ENCODE results near the gene PRIM2.

PRIM2 gene

GRCh38 chr6:57301757-57302156 is 15.7 kb upstream of the PRIM2 start:
- no peak for TF ChIP-seq CTCF (IDR thresholded peaks at IDR 0.05; ENCODE audit: control extremely low read depth, extremely low read depth, low read depth, missing control alignments)
- CTCF ChIA-PET, result interaction anchor here (4.5 kb wide), 1 partner anchor 14 kb away, joined by 32 read pairs; the partner anchor contains the start of gene PRIM2
- DNase-seq (ENCODE audit: extremely low spot score), result no peak
- POLR2A ChIA-PET, result no interaction called here

GRCh38 chr6:57302477-57302876 is 15.0 kb upstream of the PRIM2 start:
- ChIA-PET POLR2A (no interaction called here), CTCF (interaction anchor here (4.5 kb wide), 1 partner anchor 13 kb away, joined by 32 read pairs; the partner anchor contains the start of gene PRIM2)
- no peak for DNase-seq (ENCODE audit: extremely low spot score)
- TF ChIP-seq CTCF (IDR thresholded peaks at IDR 0.05; ENCODE audit: control extremely low read depth, extremely low read depth, low read depth, missing control alignments), result no peak

- TF ChIP-seq CTCF (IDR thresholded peaks at IDR 0.05; ENCODE audit: control extremely low read depth, extremely low read depth, low read depth, missing control alignments), result no peak
Measured at GRCh38 chr6:57303931-57304681, 13.3 kb upstream of the PRIM2 start.

GRCh38 chr6:57305107-57305506 is 12.3 kb upstream of the PRIM2 start:
- no peak for DNase-seq (ENCODE audit: extremely low spot score)
- TF ChIP-seq CTCF (IDR thresholded peaks at IDR 0.05; ENCODE audit: control extremely low read depth, extremely low read depth, low read depth, missing control alignments), result no peak
- POLR2A ChIA-PET, result no interaction called here
- CTCF ChIA-PET, result interaction anchor here (1.0 to 4.5 kb wide), 3 partner anchors 10 to 403 kb away, joined by 3 to 32 read pairs (median 5); partner anchors contain the start of gene PRIM2

More at GRCh38 chr6:57303931-57304681, 13.3 kb upstream of the PRIM2 start:
- DNase-seq (ENCODE audit: extremely low spot score), result no peak
- POLR2A ChIA-PET, result no interaction called here
- CTCF ChIA-PET, result interaction anchor here (2.0 to 4.5 kb wide), 2 partner anchors 11 to 402 kb away, joined by 5 to 32 read pairs; partner anchors contain the start of gene PRIM2

- ChIA-PET CTCF (interaction anchor here (0.7 to 4.5 kb wide), 4 partner anchors 10 to 403 kb away, joined by 3 to 32 read pairs (median 4); partner anchors contain the start of gene PRIM2), POLR2A (no interaction called here)
- no peak for TF ChIP-seq CTCF (IDR thresholded peaks at IDR 0.05; ENCODE audit: control extremely low read depth, extremely low read depth, low read depth, missing control alignments)
- DNase-seq (ENCODE audit: extremely low spot score), result no peak
Measured at GRCh38 chr6:57305761-57306160, 11.7 kb upstream of the PRIM2 start.

GRCh38 chr6:57306273-57306672 is 11.2 kb upstream of the PRIM2 start:
- no peak for DNase-seq (ENCODE audit: extremely low spot score)
- no peak for TF ChIP-seq CTCF (IDR thresholded peaks at IDR 0.05; ENCODE audit: control extremely low read depth, extremely low read depth, low read depth, missing control alignments)
- POLR2A ChIA-PET, result no interaction called here
- CTCF ChIA-PET, result interaction anchor here (0.7 to 4.5 kb wide), 2 partner anchors 9 to 45 kb away, joined by 3 to 32 read pairs; partner anchors contain the start of gene PRIM2
